CD14-positive monocyte (primary cell): ENCODE results near the gene GDF2. TPM values are rescaled to one million over a fixed set of nuclear protein-coding genes. Genes with fewer than 3 reads are reported as not detected.

Experiments
- DNase-seq, 3 donors: peaks; one replicate each; pipeline ENCODE4 v3.0.0-alpha.2; 2011 to 2022
- H2AFZ ChIP-seq: 2 replicates; pipeline ENCODE4 v1.6.0; 2012; ENCODE audit warnings: mild to moderate bottlenecking, low read depth, low read length, inconsistent platforms; ENCODE audit not compliant: insufficient read depth, poor library complexity, severe bottlenecking
- H3K27ac ChIP-seq, 2 donors: 1 replicate in 1 of 2; 2 replicates in 1 of 2; pipeline ENCODE4 v1.5.1; 2012 to 2013; ENCODE audit warnings: low read length in 2 of 2, control low read depth in 1 of 2, inconsistent platforms in 1 of 2, low read depth in 1 of 2, mild to moderate bottlenecking in 1 of 2
- H3K27me3 ChIP-seq, 2 donors: one replicate each; pipeline versions ENCODE4 v1.6.0 to v1.6.1; 2011 to 2013; ENCODE audit warnings: low read length in 2 of 2; ENCODE audit not compliant: control insufficient read depth in 2 of 2, insufficient read depth in 2 of 2
- H3K36me3 ChIP-seq, 2 donors: replicated peaks in 1 of 2; 1 replicate in 1 of 2; 2 replicates in 1 of 2; pipeline versions ENCODE4 v1.5.1 to v1.6.1; 2012 to 2013; ENCODE audit warnings: low read length in 2 of 2, control low read depth in 1 of 2, inconsistent platforms in 1 of 2, mild to moderate bottlenecking in 1 of 2; ENCODE audit not compliant: insufficient read depth in 2 of 2, control insufficient read depth in 1 of 2
- H3K4me1 ChIP-seq, 2 donors: 1 replicate in 1 of 2; 2 replicates in 1 of 2; pipeline versions ENCODE4 v1.5.1 to v1.6.1; 2012 to 2013; ENCODE audit warnings: low read length in 2 of 2, control low read depth in 1 of 2, inconsistent platforms in 1 of 2, mild to moderate bottlenecking in 1 of 2, moderate library complexity in 1 of 2; ENCODE audit not compliant: insufficient read depth in 2 of 2, control insufficient read depth in 1 of 2
- H3K4me2 ChIP-seq: replicated peaks from 2 replicates; pipeline ENCODE3; 2012; ENCODE audit warnings: low read length, moderate library complexity, mild to moderate bottlenecking; ENCODE audit not compliant: poor library complexity, severe bottlenecking; ENCODE audit errors: extremely low read depth
- H3K4me3 ChIP-seq, 3 experiments: fragments of 200-600 bp in 1 of 3; sonication (generic) in 1 of 3; replicated peaks in 1 of 3; 1 replicate in 2 of 3; 2 replicates in 1 of 3; pipeline ENCODE4 v1.5.1; 2011 to 2013; ENCODE audit warnings: low read length in 3 of 3, mild to moderate bottlenecking in 3 of 3, control low read depth in 2 of 3, low read depth in 2 of 3, inconsistent platforms in 1 of 3, moderate library complexity in 1 of 3
- H3K79me2 ChIP-seq: 2 replicates; pipeline ENCODE4 v1.6.0; 2012; ENCODE audit warnings: mild to moderate bottlenecking, control low read depth, inconsistent platforms, low read length, moderate library complexity; ENCODE audit not compliant: insufficient read depth
- H3K9ac ChIP-seq: 2 replicates; pipeline ENCODE4 v1.6.0; 2017; ENCODE audit warnings: low read length, mild to moderate bottlenecking; ENCODE audit not compliant: insufficient read depth, poor library complexity, severe bottlenecking
- H3K9me3 ChIP-seq, 2 donors: replicated peaks in 1 of 2; 1 replicate in 1 of 2; 2 replicates in 1 of 2; pipeline versions ENCODE4 v1.5.1 to v1.6.1; 2012 to 2013; ENCODE audit warnings: low read length in 2 of 2, control low read depth in 1 of 2; ENCODE audit not compliant: control insufficient read depth in 1 of 2, insufficient read depth in 1 of 2
- H4K20me1 ChIP-seq: 2 replicates; pipeline ENCODE4 v1.6.0; 2012; ENCODE audit warnings: mild to moderate bottlenecking, low read length, control low read depth, moderate library complexity; ENCODE audit not compliant: insufficient read depth
- H3K27ac Mint-ChIP-seq, 7 donors: one replicate each; pipeline ENCODE4 v1.8.0; 2020; ENCODE audit warnings: mild to moderate bottlenecking in 7 of 7, mixed read lengths in 7 of 7, moderate library complexity in 6 of 7, inconsistent platforms in 2 of 7
- H3K27me3 Mint-ChIP-seq, 3 donors: one replicate each; pipeline ENCODE4 v1.8.0; 2021 to 2022; ENCODE audit warnings: low read depth in 3 of 3, mild to moderate bottlenecking in 3 of 3, mixed read lengths in 3 of 3, moderate library complexity in 3 of 3, inconsistent platforms in 1 of 3
- H3K36me3 Mint-ChIP-seq, 2 donors: one replicate each; pipeline ENCODE4 v1.8.0; 2020; ENCODE audit warnings: mixed read lengths in 2 of 2, inconsistent platforms in 1 of 2, mild to moderate bottlenecking in 1 of 2
- H3K4me1 Mint-ChIP-seq: one replicate; pipeline ENCODE4 v1.8.0; 2020; ENCODE audit warnings: mild to moderate bottlenecking, mixed read lengths
- H3K4me3 Mint-ChIP-seq, 2 donors: one replicate each; pipeline ENCODE4 v1.8.0; 2020; ENCODE audit warnings: mild to moderate bottlenecking in 2 of 2, mixed read lengths in 2 of 2, moderate library complexity in 1 of 2
- H3K9me3 Mint-ChIP-seq, 7 donors: one replicate each; pipeline ENCODE4 v1.8.0; 2020 to 2022; ENCODE audit warnings: mixed read lengths in 7 of 7, mild to moderate bottlenecking in 6 of 7, moderate library complexity in 6 of 7, inconsistent platforms in 2 of 7
- CTCF ChIP-seq: fragments of 200-600 bp; IDR thresholded peaks from one replicate; pipeline ENCODE4 v1.8.0; 2022; ENCODE audit warnings: antibody characterized with exemption, mild to moderate bottlenecking
- WGBS: methylation state at CpG from one replicate; pipeline ENCODE4 v1.1.5; 2013; ENCODE audit warnings: missing lambda C conversion rate; ENCODE audit not compliant: insufficient coverage; 5-methylcytosine and 5-hydroxymethylcytosine counted together
- intact Hi-C, 2 donors: fragments of 100-400 bp; cut with micrococcal nuclease; formaldehyde crosslinking; loops; one replicate each; pipeline versions ENCODE4 v1.15.0 to v1.15.1; 2023
- polyA plus RNA-seq, 3 donors: library from polyadenylated mRNA; depleted of rRNA in 1 of 3; unstranded in 2 of 3; stranded (reverse) in 1 of 3; fragments of 300-500 nt in 2 of 3; fragments of >200 nt in 1 of 3; fragmentation: Illumina TruSeq in 2 of 3; gene quantifications; 1 replicate in 2 of 3; 2 replicates in 1 of 3; pipeline ENCODE4 v1.2.3, GENCODE V29; 2012 to 2021

The GDF2 gene
- polyA plus RNA-seq, 3 donors = not detected

DNA sequence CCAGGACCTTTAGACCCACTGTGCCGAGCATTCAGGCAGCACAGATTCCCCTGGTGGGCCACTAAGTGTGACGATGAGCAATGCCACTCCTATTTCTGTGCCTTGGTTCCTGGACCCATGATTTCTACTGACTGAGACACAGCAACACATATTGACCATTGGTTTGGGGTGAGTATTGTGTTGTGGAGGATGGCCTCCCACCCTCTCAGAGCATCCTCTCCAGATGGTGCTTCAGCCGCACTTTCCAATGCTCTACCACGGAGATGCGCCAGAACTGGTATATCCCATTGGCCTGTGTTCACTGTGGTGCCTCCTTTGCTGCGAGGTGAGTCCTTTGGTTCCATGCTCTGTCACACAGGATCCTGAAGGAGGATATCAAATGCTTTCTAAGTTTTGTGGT lies 32.3 kb upstream of the GDF2 start:
- Histone ChIP-seq H3K9me3 (no peaks in the 10 kb centered on the region), H3K79me2 (no peaks in the 10 kb centered on the region), H3K27ac (no peak overlapping the region), H3K36me3 (no peaks in the 10 kb centered on the region), H4K20me1 (no peaks in the 10 kb centered on the region), H3K9ac (no peak overlapping the region), H3K4me1 (peaks cover 19 to 21% of the 10 kb centered on the region in 2 donors), H3K27me3 (peaks cover 0 to under 1% of the 10 kb centered on the region in 2 donors), H3K4me3 (no peak overlapping the region), H2AFZ (no peak overlapping the region), H3K4me2 (no peak overlapping the region)
- H3K4me1 Mint-ChIP-seq = peaks cover 28% of the 10 kb centered on the region
- no peak overlapping the region for H3K4me3 Mint-ChIP-seq
- intact Hi-C loops = loop anchor here in 1 of 2 donors (5.0 kb wide), 1 partner anchor 53 kb away; no protein-coding TSS in a partner anchor
- H3K9me3 Mint-ChIP-seq = peaks cover 0 to 5% (median 2%) of the 10 kb centered on the region in 7 donors
- no peak for DNase-seq
- no peak for TF ChIP-seq CTCF
- peaks cover 16 to 18% (median 17%) of the 10 kb centered on the region in 3 donors for H3K27me3 Mint-ChIP-seq
- no peaks in the 10 kb centered on the region for H3K36me3 Mint-ChIP-seq
- 100% methylated on average over 4 of the region's 6 CpGs for WGBS
- H3K27ac Mint-ChIP-seq = no peak overlapping the region

DNA sequence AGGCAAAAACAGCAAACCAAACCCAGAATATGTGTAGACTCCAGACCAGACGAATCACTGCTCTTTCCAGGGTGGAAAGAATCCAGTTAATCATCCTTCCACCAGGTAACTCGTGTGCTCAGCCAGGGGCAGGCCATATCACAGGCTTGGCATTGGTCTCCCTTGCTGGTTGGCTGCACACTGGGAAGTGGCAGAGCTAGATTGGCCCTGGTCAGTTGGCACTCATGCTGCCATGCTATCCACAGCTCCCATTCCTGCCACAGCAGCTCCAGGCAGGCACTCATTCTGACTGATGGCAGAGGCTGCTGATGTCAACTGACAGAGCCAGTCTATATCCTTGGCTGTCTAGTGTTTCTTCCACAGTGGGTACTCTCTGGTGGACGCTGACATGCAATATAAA lies 31.9 kb upstream of the GDF2 start:
- Histone ChIP-seq H3K79me2 (no peaks in the 10 kb centered on the region), H3K36me3 (no peaks in the 10 kb centered on the region), H3K27ac (no peak overlapping the region), H3K9me3 (no peaks in the 10 kb centered on the region), H4K20me1 (no peaks in the 10 kb centered on the region), H3K4me3 (no peak overlapping the region), H3K9ac (no peak overlapping the region), H3K27me3 (peaks cover 0 to 5% of the 10 kb centered on the region in 2 donors), H3K4me1 (peaks cover 16 to 18% of the 10 kb centered on the region in 2 donors), H2AFZ (no peak overlapping the region), H3K4me2 (no peak overlapping the region)
- peaks cover 19 to 20% (median 20%) of the 10 kb centered on the region in 3 donors for H3K27me3 Mint-ChIP-seq
- no peak for DNase-seq
- intact Hi-C loops = no loop called here
- H3K27ac Mint-ChIP-seq = no peak overlapping the region
- H3K4me3 Mint-ChIP-seq = no peak overlapping the region
- peaks cover 25% of the 10 kb centered on the region for H3K4me1 Mint-ChIP-seq
- peaks cover 0 to 8% (median 2%) of the 10 kb centered on the region in 7 donors for H3K9me3 Mint-ChIP-seq
- no peak for TF ChIP-seq CTCF
- H3K36me3 Mint-ChIP-seq = no peaks in the 10 kb centered on the region
- WGBS = 89% methylated on average over 3 of the region's 3 CpGs
